ENCODE results near the gene ANO2. TPM values are rescaled to one million over a fixed set of nuclear protein-coding genes. Genes with fewer than 3 reads are reported as not detected.

Gene ANO2
- total RNA-seq, 1 experiment from 2014 or later = 0.68 TPM

GRCh38 chr12:5593086-5593485 lies 352.0 kb downstream of the ANO2 start:
- peaks cover 9% of the 10 kb centered on the region for H3K9me3 Mint-ChIP-seq (ENCODE audit: unreplicated experiment)
- DNase-seq = no peak
- no peaks in the 10 kb centered on the region; the same call in 1 of the 2 replicates for H3K4me1 ChIP-seq
- H3K27ac Mint-ChIP-seq (ENCODE audit: unreplicated experiment) = no peak overlapping the region
- no peaks in the 10 kb centered on the region for H3K36me3 Mint-ChIP-seq (ENCODE audit: insufficient read depth, unreplicated experiment)
- no peak for TF ChIP-seq CTCF (IDR thresholded peaks at IDR 0.05; ENCODE audit: insufficient read depth in 1 of 2, low read depth in 1 of 2, low read length in 1 of 2, severe bottlenecking in 1 of 2, unreplicated experiment in 1 of 2)
- no peak overlapping the region for H3K4me3 ChIP-seq (ENCODE audit: low read depth, low read length)
- BruUV-seq (replicated peaks) = no TSS peak
- no peaks in the 10 kb centered on the region for H3K27me3 Mint-ChIP-seq (ENCODE audit: insufficient read depth, unreplicated experiment)
- peaks cover 16% of the 10 kb centered on the region for H3K4me1 Mint-ChIP-seq (ENCODE audit: low read depth, unreplicated experiment)
- no peaks in the 10 kb centered on the region for H3K36me3 ChIP-seq (ENCODE audit: control insufficient read depth, insufficient read depth, low read length)
- intact Hi-C loops (cut with micrococcal nuclease; ENCODE audit: unreplicated experiment) = no loop called here
- no peaks in the 10 kb centered on the region for H3K9me3 ChIP-seq
- ChIA-PET POLR2A (no interaction called here), CTCF (no interaction called here)
- H3K27me3 ChIP-seq (replicated peaks; ENCODE audit: control insufficient read depth, insufficient read depth, low read length) = no peaks in the 10 kb centered on the region
- no peak overlapping the region for H3K4me3 Mint-ChIP-seq (ENCODE audit: unreplicated experiment)

DNA sequence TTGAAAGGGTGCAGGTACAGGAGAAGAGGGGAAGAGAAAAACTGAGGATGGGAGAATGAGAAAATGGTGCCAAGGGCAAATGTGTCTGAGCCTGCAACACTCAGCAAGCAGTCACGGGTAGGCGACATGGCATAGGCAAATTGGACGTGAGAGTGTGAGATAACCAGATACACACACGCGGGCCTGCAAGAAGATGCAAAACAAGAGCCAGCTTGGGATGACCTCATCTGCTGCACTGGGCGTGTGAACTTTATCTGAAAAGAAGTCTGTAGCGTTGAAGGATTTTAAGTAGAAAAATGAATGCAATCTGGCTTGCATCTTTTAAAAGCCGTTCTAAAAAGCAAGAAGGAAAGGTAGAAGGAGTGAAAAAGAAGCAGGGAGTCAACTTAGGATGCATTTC lies 352.7 kb downstream of the ANO2 start:
- H3K4me1 Mint-ChIP-seq (ENCODE audit: low read depth, unreplicated experiment) = peaks cover 20% of the 10 kb centered on the region

GRCh38 chr12:5590316-5590715 lies 354.7 kb downstream of the ANO2 start:
- POLR2A ChIA-PET = no interaction called here
- H3K27ac Mint-ChIP-seq (ENCODE audit: unreplicated experiment) = no peak overlapping the region
- H3K4me3 Mint-ChIP-seq (ENCODE audit: unreplicated experiment) = no peak overlapping the region
- peaks cover 27% of the 10 kb centered on the region for H3K4me1 Mint-ChIP-seq (ENCODE audit: low read depth, unreplicated experiment)
- no peak overlapping the region for H3K4me3 ChIP-seq (ENCODE audit: low read depth, low read length)
- no peaks in the 10 kb centered on the region for H3K27me3 Mint-ChIP-seq (ENCODE audit: insufficient read depth, unreplicated experiment)
- CTCF ChIA-PET = no interaction called here
- intact Hi-C loops (cut with micrococcal nuclease; ENCODE audit: unreplicated experiment) = no loop called here
- no peaks in the 10 kb centered on the region for H3K27me3 ChIP-seq (replicated peaks; ENCODE audit: control insufficient read depth, insufficient read depth, low read length)
- no peak for DNase-seq
- no peaks in the 10 kb centered on the region for H3K36me3 Mint-ChIP-seq (ENCODE audit: insufficient read depth, unreplicated experiment)
- no peaks in the 10 kb centered on the region for H3K36me3 ChIP-seq (ENCODE audit: control insufficient read depth, insufficient read depth, low read length)
- H3K9me3 ChIP-seq = no peaks in the 10 kb centered on the region
- no TSS peak for BruUV-seq (replicated peaks)
- H3K9me3 Mint-ChIP-seq (ENCODE audit: unreplicated experiment) = peaks cover 11% of the 10 kb centered on the region
- no peak for TF ChIP-seq CTCF (IDR thresholded peaks at IDR 0.05; ENCODE audit: insufficient read depth in 1 of 2, low read depth in 1 of 2, low read length in 1 of 2, severe bottlenecking in 1 of 2, unreplicated experiment in 1 of 2)
- peaks cover 16% of the 10 kb centered on the region; the same call in 1 of the 2 replicates for H3K4me1 ChIP-seq

More for the DNA sequence above, 352.7 kb downstream of the ANO2 start:
- no peaks in the 10 kb centered on the region for H3K27me3 ChIP-seq (replicated peaks; ENCODE audit: control insufficient read depth, insufficient read depth, low read length)
- CTCF ChIA-PET = no interaction called here
- DNase-seq = no peak
- Mint-ChIP-seq H3K27ac (ENCODE audit: unreplicated experiment) (no peak overlapping the region), H3K4me3 (ENCODE audit: unreplicated experiment) (no peak overlapping the region), H3K36me3 (ENCODE audit: insufficient read depth, unreplicated experiment) (no peaks in the 10 kb centered on the region), H3K9me3 (ENCODE audit: unreplicated experiment) (peaks cover 9% of the 10 kb centered on the region), H3K27me3 (ENCODE audit: insufficient read depth, unreplicated experiment) (no peaks in the 10 kb centered on the region)
- H3K4me3 ChIP-seq (ENCODE audit: low read depth, low read length) = no peak overlapping the region
- POLR2A ChIA-PET = no interaction called here
- H3K4me1 ChIP-seq = no peaks in the 10 kb centered on the region; the same call in 1 of the 2 replicates
- intact Hi-C loops (cut with micrococcal nuclease; ENCODE audit: unreplicated experiment) = no loop called here
- no TSS peak for BruUV-seq (replicated peaks)
- TF ChIP-seq CTCF (IDR thresholded peaks at IDR 0.05; ENCODE audit: insufficient read depth in 1 of 2, low read depth in 1 of 2, low read length in 1 of 2, severe bottlenecking in 1 of 2, unreplicated experiment in 1 of 2) = no peak
- H3K36me3 ChIP-seq (ENCODE audit: control insufficient read depth, insufficient read depth, low read length) = no peaks in the 10 kb centered on the region
- H3K9me3 ChIP-seq = no peaks in the 10 kb centered on the region
